Tibial nerve (tissue), 3 donors: ENCODE measurements around the gene ATP9B.

Source experiments
- POLR2A ChIP-seq, 2 donors: fragments of 450-650 bp; IDR thresholded peaks; one replicate each; pipeline ENCODE4 v1.6.1; 2017; ENCODE audit warnings: antibody characterized with exemption in 2 of 2, mild to moderate bottlenecking in 2 of 2, moderate library complexity in 2 of 2
- TF ChIP-seq, protein P1 (sequence below), 5 experiments: fragments of 200-600 bp in 3 of 5; fragments of 450-650 bp in 2 of 5; sonication (generic) in 3 of 5; IDR thresholded peaks; one replicate each; pipeline ENCODE4 v1.5.1; 2016 to 2019; ENCODE audit warnings: antibody characterized with exemption in 5 of 5, mild to moderate bottlenecking in 3 of 5, moderate library complexity in 2 of 5

DNA sequence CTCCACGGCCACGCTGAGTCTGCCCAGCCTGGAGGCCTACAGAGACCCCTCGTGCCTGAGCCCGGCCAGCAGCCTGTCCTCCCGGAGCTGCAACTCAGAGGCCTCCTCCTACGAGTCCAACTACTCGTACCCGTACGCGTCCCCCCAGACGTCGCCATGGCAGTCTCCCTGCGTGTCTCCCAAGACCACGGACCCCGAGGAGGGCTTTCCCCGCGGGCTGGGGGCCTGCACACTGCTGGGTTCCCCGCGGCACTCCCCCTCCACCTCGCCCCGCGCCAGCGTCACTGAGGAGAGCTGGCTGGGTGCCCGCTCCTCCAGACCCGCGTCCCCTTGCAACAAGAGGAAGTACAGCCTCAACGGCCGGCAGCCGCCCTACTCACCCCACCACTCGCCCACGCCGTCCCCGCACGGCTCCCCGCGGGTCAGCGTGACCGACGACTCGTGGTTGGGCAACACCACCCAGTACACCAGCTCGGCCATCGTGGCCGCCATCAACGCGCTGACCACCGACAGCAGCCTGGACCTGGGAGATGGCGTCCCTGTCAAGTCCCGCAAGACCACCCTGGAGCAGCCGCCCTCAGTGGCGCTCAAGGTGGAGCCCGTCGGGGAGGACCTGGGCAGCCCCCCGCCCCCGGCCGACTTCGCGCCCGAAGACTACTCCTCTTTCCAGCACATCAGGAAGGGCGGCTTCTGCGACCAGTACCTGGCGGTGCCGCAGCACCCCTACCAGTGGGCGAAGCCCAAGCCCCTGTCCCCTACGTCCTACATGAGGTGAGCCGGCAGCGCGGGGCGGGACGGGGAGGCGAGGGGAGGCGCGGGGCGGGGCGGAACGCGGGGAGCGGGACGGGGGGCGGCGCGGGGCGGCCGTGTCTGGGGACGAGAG is 341.8 kb downstream of the ATP9B start:
- TF ChIP-seq, protein P1, sequence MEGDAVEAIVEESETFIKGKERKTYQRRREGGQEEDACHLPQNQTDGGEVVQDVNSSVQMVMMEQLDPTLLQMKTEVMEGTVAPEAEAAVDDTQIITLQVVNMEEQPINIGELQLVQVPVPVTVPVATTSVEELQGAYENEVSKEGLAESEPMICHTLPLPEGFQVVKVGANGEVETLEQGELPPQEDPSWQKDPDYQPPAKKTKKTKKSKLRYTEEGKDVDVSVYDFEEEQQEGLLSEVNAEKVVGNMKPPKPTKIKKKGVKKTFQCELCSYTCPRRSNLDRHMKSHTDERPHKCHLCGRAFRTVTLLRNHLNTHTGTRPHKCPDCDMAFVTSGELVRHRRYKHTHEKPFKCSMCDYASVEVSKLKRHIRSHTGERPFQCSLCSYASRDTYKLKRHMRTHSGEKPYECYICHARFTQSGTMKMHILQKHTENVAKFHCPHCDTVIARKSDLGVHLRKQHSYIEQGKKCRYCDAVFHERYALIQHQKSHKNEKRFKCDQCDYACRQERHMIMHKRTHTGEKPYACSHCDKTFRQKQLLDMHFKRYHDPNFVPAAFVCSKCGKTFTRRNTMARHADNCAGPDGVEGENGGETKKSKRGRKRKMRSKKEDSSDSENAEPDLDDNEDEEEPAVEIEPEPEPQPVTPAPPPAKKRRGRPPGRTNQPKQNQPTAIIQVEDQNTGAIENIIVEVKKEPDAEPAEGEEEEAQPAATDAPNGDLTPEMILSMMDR (IDR thresholded peaks at IDR 0.05), result no peak
- no peak for TF ChIP-seq POLR2A (IDR thresholded peaks at IDR 0.05)
